GM21619 (cell line): ENCODE results near the gene DCP2.

Source experiments
- ATAC-seq: cut with Tn5 transposase; IDR thresholded peaks from one replicate; pipeline ENCODE4 v1.9.1; 2021; ENCODE audit not compliant: unreplicated experiment

The DCP2 gene

GRCh38 chr5:112965733-112966306 lies 10.8 kb upstream of the DCP2 start:
- ATAC-seq, result no peak

DNA sequence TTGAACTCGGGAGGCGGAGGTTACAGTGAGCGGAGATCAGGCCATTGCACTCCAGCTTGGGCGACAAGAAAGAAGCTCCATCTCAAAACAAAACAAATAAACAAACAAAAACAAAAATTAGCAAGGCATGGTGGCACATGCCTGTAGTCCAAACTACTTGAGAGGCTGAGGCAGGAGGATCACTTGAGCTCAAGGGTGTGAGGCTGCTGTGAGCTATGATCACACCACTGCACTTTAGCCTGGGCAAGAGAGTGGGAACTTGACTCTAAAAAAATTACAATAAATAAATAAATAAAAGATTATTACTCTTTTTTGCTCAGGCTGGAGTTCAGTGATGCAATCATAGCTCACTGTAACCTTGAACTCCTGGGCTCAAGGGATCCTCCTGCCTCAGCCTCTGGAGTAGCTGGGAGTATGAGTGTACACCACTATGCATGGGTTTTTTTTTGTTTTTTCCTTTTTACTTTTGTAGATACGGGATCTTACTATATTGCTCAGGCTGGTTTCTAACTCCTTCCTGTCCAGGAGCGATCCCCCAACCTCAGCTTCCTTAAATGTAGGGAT lies 9.0 kb upstream of the DCP2 start:
- no peak for ATAC-seq

DNA sequence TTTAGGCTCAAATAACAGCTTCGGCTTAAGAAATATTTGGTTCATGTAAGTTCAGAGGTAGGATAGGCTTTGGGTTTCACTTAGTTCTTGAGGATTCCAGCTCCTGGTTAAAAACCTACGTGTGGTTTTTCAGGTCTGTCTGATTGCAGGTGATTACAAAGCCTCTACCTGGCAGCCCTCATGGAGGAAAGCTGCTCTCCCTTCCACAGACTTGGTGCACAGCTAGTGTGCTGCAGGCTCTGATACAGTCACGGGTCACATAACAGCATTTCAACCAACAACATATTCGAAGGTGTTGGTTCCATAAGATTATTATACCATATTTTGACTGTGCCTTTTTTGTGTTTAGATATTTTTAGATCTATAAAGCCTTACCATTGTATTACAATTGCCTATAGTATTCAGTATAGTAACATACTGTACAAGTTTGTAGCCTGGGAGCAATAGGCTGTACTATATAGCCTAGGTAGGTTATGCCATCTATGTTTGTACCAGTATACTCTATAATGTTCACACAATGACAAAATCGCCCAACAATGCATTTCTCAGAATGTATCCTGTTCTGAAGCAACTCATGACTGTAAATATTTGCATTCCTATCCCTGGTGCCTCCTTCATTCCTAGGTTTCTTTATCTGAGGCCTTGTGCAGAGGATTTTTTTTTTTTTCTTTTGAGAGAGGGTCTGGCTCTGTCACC lies 8.0 kb upstream of the DCP2 start:
- no peak for ATAC-seq

DNA sequence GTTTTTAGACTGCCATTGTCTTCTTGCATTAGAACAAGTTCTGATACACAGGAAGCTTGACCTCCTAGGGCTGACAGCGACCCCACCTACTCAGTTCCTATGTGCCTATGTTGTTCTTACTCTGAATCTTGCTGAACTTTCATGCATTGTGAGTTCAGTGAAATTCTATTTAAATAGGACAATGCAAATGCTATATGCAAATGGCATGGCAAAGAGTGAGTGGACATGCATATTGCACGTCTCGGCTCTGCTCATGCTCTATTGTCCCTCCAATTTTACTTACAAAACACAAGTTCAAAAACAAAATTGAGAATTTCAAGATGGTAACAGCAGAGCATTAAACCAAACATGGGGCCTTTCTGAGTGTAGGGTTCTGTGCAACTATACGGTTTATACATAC lies 5.3 kb upstream of the DCP2 start:
- ATAC-seq, result no peak

- no peak for ATAC-seq
These were observed 3.6 kb upstream of the DCP2 start for GRCh38 chr5:112973036-112973435.

DNA sequence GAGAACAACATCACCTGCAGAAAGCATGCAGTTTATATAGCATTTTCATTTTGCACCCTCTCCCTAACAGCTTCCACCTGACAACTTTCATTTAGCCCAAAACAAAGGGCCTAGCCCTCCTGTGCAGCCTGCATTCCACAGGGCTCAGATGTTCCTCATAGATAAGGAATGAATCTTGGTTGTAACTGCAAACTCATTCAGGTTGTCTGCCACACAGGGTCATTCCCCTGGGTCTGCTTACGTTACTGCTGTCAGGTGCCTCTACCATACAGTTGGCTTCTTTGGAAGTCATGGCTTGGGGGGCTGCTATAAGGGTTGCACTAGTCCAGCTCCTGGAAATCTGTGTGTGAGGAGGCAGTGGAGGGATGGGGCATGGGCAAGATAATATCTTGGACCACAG lies 2.7 kb upstream of the DCP2 start:
- ATAC-seq, result no peak

- no peak for ATAC-seq
These were observed 1.7 kb upstream of the DCP2 start for GRCh38 chr5:112974901-112975300.

- peak; percentile 18 for ATAC-seq
These were observed 722 bp upstream of the DCP2 start for GRCh38 chr5:112975721-112976431.

GRCh38 chr5:112977440-112977861 lies 853 bp downstream of the DCP2 start:
- ATAC-seq, result no peak

- no peak for ATAC-seq
These were observed 2.2 kb downstream of the DCP2 start for GRCh38 chr5:112978836-112979235.

DNA sequence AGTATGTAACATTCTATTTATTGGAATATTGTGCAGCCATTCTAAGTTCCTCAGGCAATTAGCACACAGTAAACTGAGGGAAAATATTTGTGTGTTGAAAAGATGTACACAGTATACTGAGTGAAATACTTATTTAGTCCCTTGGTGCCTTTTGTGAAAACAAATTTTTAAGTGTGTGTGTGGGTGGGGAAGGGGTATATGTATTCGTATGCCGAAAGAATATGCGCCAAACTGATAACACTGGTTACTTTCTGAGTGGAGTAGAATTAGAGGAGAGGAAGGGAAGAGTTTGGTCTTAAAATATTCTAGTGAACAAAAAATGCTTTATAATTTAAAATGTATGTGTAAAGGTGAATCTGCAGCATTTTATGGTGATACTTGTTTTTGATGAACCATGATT lies 3.1 kb downstream of the DCP2 start:
- no peak for ATAC-seq

GRCh38 chr5:112983363-112983762 lies 6.8 kb downstream of the DCP2 start:
- ATAC-seq, result no peak

- ATAC-seq, result no peak
These were observed 9.6 kb downstream of the DCP2 start for GRCh38 chr5:112986224-112986623.

- ATAC-seq, result peak; percentile 91
These were observed 19.4 kb downstream of the DCP2 start for GRCh38 chr5:112995764-112996618.

DNA sequence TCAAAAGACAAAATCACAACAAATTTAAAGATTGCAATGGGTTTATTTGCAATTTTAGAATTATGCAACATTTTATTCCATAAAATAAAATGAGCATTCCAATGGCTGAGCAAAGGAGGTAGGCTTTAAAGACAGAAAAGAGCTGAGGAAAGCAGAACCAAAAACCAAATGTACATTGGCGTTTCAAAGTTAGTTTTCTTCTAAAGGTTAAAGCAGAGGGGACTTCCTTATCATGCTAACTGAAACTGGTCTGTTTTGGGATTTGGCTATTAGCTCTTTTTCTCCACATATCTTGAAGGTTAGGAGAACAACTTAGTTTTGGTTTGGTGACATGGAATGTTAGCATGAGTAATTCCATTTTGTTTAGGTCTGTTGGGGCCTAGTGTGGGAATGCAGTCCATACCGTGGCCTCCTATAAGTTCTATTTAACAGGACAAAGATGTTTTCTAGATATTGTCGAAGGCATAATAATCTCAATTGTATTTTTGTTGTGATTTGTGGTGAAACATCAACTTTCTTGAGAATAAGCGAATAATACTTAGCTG lies 20.3 kb downstream of the DCP2 start:
- ATAC-seq, result no peak

- ATAC-seq, result no peak
These were observed 21.7 kb downstream of the DCP2 start for GRCh38 chr5:112998296-112998695.

DNA sequence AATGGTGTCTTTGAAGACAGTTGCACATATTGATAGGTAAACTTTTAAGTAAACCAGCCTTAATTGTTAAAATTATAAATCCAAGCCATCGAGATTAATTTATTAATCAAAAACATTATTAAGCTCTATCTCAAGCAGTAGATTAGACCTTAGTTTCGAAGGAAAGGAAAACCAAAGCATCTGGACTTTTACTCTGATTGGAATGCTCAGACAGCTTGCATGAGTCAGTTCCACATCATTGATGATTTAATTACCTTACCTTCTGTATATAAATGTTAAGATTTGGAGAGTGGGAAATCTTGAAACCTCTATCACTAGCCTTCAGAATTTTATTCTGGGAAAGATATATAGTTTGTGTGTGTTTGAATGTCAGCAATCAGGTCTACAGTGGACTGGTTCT lies 23.9 kb downstream of the DCP2 start:
- no peak for ATAC-seq

DNA sequence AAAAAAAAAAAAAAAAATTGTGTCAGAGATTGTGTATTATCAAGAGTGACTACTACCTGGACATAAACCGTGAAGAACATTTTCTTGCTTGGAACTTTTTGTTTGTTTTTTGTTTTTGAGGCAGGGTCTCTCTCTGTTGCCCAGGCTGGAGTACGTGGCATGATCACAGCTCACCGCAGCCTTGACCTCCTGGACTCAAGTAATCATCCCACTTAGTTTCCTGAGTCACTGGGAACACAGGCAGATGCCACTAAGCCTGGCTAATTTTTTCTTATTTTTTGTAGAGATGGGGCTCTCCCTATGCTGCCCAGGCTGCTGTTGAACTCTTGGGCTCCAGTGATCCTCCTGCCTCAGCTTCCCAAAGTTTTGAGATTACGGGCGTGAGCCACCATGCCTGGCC lies 25.8 kb downstream of the DCP2 start:
- no peak for ATAC-seq

DNA sequence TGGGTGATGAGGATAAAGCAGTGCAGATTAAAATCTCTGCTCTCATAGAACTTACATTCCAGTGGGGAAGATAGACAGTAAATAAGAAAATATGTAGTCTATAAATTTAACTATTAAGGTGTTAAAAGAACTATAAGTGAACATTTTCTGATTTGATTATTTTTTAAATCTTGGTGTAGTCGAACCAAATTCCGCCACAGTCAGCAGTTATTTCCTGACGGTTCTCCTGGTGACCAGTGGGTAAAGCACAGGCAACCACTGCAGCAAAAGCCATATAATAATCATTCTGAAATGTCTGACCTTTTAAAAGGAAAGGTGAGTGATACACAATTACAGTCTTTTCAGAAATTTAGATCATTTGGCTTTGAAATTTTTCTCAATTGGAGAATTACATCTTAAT lies 27.2 kb downstream of the DCP2 start:
- ATAC-seq, result no peak

DNA sequence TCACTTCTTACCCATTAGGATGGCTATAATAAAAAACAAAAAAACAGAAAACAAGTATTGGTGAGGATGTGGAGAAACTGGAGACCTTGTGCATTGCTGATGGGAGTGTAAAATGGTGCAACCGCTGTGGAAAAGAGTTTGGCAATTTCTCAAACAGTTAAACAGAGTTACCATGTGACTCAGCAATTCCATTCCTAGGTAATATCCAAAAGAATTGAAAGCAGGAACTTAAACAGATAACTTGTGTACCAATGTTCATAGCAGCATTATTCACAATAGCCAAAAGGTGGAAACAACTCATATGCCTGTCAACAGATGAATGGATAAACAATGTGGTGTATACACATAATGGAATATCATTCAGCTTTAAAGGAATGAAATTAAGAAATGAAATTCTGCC lies 28.9 kb downstream of the DCP2 start:
- no peak for ATAC-seq
